ENCODE data around the gene SNCB.

DNA sequence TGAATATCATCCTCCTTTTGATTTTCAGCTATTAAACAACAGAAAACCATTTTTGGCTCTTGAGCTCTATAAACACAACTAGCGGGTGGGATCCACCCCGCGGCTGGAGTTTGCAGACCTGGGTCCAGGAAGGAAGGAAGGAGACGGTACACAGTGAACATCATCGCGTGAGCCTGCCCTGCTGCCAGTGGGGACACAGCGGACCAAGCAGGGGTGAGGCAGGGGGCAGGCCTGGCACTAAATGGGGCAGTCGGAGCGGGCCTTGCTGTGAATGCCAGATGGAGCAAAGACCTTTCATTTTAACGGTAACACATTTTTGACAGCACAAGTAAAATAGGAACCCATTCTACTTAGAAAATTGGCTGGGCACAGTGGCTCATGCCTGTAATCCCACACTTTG, 31.3 kb upstream of the SNCB start:
- TF ChIP-seq CTCF (IDR thresholded peaks at IDR 0.05) (no peak), POLR2A (IDR thresholded peaks at IDR 0.05) (no peak)
